ENCODE results near the gene ADGRG6.

DNA sequence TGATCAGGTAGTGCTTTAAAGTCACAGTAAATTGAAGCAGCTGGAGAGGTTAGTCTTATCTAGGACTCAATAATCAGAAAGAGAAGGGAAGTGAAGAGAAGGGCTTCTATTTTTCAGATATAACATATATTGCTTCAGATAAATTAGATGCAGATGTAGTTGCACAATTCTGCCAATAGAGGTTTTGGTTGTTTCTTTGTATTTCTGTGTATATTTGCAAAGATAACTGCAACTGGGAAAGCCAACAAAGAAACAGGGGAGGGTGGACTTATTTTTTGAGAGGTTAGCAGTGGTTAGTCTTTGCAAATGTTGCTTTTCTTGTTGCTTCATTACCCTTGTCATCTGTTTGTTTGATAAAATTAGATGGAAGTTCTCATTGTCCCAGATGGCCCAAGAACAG, 106.6 kb downstream of the ADGRG6 start:
- TF ChIP-seq, protein P1, sequence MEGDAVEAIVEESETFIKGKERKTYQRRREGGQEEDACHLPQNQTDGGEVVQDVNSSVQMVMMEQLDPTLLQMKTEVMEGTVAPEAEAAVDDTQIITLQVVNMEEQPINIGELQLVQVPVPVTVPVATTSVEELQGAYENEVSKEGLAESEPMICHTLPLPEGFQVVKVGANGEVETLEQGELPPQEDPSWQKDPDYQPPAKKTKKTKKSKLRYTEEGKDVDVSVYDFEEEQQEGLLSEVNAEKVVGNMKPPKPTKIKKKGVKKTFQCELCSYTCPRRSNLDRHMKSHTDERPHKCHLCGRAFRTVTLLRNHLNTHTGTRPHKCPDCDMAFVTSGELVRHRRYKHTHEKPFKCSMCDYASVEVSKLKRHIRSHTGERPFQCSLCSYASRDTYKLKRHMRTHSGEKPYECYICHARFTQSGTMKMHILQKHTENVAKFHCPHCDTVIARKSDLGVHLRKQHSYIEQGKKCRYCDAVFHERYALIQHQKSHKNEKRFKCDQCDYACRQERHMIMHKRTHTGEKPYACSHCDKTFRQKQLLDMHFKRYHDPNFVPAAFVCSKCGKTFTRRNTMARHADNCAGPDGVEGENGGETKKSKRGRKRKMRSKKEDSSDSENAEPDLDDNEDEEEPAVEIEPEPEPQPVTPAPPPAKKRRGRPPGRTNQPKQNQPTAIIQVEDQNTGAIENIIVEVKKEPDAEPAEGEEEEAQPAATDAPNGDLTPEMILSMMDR (conservative IDR thresholded peaks at IDR 0.05) = no peak
- TF ChIP-seq EZH2 (IDR thresholded peaks at IDR 0.05; ENCODE audit: low read depth) = no peak
